Renal pelvis (tissue), 4 donors: ENCODE measurements around the gene ZSWIM6. TPM values are rescaled to one million over a fixed set of nuclear protein-coding genes. Genes with fewer than 3 reads are reported as not detected.

ENCODE experiments used
- DNase-seq: peaks from one replicate; pipeline ENCODE4 v3.0.0-alpha.2; 2013
- polyA plus RNA-seq, 3 donors: library from polyadenylated mRNA; unstranded; fragments of 120-200 nt; gene quantifications; one replicate each; pipeline ENCODE4 v1.2.1, GENCODE V29; 2013; ENCODE audit not compliant: insufficient read length in 3 of 3

ZSWIM6 gene
- polyA plus RNA-seq, 3 donors, result 25.5 to 31.7 (median 30.0) TPM

DNA sequence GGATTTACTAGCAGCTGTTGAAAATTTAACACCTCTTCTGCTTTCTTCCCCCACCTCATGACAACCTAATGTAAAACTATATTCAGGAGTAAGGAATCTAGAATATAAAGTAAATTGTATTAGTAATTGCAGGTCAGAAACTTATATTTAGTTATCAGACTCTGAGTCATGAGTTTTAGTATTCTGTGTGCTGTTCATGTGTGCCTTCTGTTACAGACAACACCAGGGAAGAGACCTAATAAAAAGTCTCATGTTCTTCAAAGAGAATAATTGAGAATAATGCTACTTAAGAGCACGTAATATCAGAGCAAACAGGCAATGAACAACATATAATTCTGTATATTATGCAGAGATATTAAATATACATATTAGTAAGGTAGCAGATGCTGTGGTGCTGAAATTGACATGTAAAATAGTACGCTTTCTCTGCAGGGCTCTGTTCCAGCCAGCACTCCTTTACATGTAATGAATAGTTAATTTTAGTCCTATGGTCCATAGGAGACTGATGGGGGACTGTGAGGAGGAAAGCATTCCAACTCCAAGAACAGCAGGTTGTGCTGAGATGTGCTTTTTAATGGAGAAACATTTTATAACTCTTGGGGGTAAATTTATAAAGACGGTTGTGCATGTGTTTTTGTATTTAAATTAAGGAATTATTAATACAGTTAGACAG, 106.4 kb downstream of the ZSWIM6 start:
- DNase-seq, result no peak

- no peak for DNase-seq
Measured at GRCh38 chr5:61440086-61440485, 108.0 kb downstream of the ZSWIM6 start.

GRCh38 chr5:61440596-61440995, 108.5 kb downstream of the ZSWIM6 start:
- no peak for DNase-seq

DNA sequence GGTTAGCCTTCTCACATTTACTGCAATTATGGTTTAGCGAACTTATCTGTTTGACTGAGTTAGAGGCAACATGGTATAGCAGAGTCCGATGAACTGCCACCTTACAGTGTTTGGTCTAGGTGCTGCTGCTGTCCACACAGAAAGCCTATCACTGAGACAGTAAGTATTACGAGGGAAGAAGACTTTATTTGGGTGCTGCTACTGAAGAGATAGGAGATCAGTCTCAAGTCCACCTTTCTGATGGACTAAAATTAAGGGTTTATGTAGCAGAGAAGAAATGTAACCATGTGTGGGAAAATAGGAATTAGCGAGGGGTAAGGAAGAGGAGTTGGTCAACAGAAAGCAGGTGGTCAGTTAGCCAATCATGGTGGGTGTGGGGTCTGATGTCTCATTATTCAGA, 109.7 kb downstream of the ZSWIM6 start:
- DNase-seq, result no peak

- DNase-seq, result no peak
Measured at GRCh38 chr5:61447780-61448495, 115.9 kb downstream of the ZSWIM6 start.

- DNase-seq, result no peak
Measured at GRCh38 chr5:61449804-61450492, 117.9 kb downstream of the ZSWIM6 start.

DNA sequence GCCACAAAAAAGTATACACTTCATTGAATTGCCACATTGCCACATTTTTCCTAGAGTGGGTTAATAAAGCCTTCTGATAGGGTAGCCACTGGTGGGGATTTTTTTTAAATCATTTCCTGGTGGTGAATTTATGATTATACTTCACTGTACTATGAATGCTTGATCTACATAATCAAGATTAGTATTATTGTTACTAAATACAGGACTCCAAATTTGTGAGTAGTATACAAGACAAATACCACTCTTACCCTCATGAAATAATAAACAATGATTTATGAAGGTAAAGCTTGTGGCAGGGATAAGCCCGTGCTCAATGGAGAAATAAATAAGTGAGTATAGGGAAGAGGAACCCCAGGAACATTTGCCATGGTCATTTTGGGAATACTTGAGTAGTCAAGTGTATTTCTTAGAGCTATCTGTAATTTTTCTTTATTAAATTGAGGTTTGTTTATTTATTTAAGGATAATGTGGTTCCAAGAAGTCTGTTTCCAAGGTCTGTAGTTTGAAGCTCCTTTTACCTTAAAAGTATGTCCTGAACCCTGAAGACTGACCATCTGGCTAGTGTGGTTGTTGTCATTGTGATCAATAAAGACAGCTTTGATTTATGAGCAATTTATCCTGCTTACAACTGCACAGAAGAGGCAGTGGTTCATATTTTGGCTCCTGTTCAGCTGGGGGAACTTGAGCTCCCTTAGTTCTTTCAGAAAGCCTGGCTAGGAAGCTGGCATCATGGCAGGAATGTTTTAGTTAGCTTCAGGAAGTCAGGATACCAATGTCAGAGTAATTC, 118.6 kb downstream of the ZSWIM6 start:
- no peak for DNase-seq

- DNase-seq, result no peak
Measured at GRCh38 chr5:61455179-61456006, 123.3 kb downstream of the ZSWIM6 start.

DNA sequence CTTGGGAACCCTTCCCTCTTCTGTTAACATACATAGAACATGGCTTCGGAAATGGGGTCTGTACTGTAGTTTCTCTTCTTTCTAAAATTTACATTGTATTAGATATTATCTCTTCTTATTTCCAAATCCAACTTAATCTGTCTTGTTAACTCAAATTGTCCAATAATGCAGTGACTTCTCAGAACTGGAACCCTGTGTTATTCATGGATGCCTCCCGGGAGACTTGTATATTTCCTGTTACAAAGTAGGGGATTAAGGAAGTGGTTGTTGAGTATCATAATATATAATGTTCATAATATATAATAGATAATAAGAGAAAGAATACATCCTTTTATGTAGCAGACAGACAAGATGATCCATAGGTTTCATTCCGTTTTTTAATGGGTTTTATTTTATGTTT, 128.4 kb downstream of the ZSWIM6 start:
- DNase-seq, result no peak

GRCh38 chr5:61461417-61461816, 129.4 kb downstream of the ZSWIM6 start:
- DNase-seq, result no peak

- DNase-seq, result no peak
Measured at GRCh38 chr5:61461926-61462325, 129.9 kb downstream of the ZSWIM6 start.

DNA sequence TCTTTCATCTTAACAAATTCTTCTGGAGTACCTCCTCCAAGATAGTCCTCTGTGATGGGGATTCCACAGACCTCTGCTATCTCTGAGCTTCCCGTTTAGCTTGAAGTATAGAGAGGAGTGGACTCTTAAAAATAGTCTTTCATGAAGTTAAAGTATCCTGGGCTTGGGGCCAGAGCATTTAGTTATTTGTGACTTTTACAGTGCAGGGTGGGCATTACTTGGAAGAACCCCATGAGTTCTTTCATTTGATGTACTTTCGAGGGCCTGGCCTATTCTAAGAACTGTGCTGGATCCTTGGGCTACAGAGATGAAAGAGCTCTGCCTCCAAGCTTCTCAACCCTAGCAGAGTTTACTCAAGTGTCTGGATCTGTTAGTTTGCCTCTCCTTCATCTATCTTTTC, 131.5 kb downstream of the ZSWIM6 start:
- no peak for DNase-seq

GRCh38 chr5:61464512-61464911, 132.5 kb downstream of the ZSWIM6 start:
- DNase-seq, result no peak

GRCh38 chr5:61465066-61465465, 133.0 kb downstream of the ZSWIM6 start:
- DNase-seq, result no peak

- DNase-seq, result no peak
Measured at GRCh38 chr5:61465496-61465895, 133.4 kb downstream of the ZSWIM6 start.

DNA sequence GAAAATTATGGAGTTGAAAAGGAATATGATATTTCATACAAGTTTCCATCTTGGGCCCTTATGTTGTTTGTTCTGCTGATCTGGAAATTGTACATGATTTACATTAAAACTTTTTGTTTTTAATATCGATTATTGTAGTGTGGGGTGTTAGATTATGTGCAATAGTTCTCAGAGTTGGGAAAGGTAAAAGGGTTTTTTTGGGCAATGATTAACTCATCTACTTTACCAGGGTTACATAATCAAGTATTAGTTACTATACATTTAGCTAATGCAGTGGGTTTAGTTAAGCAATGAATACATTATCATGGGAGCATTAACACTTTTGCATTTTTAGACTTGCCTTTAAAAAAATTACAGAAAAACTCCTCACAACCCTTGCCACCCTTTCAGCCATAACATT, 134.0 kb downstream of the ZSWIM6 start:
- no peak for DNase-seq

GRCh38 chr5:61467766-61468482, 135.9 kb downstream of the ZSWIM6 start:
- peak; percentile 42 for DNase-seq

- DNase-seq, result no peak
Measured at GRCh38 chr5:61468483-61468865, 136.4 kb downstream of the ZSWIM6 start.

- DNase-seq, result no peak
Measured at GRCh38 chr5:61471352-61471751, 139.3 kb downstream of the ZSWIM6 start.

GRCh38 chr5:61472172-61472958, 140.3 kb downstream of the ZSWIM6 start:
- no peak for DNase-seq
